Measurements from ENCODE around the gene MACROD1.

Gene MACROD1

GRCh38 chr11:64057890-64058289, 108.0 kb downstream of the MACROD1 start:
- Histone ChIP-seq H3K4me3 (ENCODE audit: severe bottlenecking) (no peak overlapping the region), H3K27me3 (ENCODE audit: insufficient read depth, poor library complexity, severe bottlenecking) (peaks cover 3% of the 10 kb centered on the region), H3K4me1 (ENCODE audit: insufficient read depth, poor library complexity, severe bottlenecking) (no peaks in the 10 kb centered on the region), H3K36me3 (ENCODE audit: low read depth) (no peaks in the 10 kb centered on the region), H3K9me3 (ENCODE audit: severe bottlenecking) (no peaks in the 10 kb centered on the region), H3K27ac (ENCODE audit: poor library complexity, severe bottlenecking) (no peak overlapping the region)
- DNase-seq (ENCODE audit: low spot score) (no peak), ATAC-seq (ENCODE audit: low read depth) (no peak)
- TF ChIP-seq, protein P1, sequence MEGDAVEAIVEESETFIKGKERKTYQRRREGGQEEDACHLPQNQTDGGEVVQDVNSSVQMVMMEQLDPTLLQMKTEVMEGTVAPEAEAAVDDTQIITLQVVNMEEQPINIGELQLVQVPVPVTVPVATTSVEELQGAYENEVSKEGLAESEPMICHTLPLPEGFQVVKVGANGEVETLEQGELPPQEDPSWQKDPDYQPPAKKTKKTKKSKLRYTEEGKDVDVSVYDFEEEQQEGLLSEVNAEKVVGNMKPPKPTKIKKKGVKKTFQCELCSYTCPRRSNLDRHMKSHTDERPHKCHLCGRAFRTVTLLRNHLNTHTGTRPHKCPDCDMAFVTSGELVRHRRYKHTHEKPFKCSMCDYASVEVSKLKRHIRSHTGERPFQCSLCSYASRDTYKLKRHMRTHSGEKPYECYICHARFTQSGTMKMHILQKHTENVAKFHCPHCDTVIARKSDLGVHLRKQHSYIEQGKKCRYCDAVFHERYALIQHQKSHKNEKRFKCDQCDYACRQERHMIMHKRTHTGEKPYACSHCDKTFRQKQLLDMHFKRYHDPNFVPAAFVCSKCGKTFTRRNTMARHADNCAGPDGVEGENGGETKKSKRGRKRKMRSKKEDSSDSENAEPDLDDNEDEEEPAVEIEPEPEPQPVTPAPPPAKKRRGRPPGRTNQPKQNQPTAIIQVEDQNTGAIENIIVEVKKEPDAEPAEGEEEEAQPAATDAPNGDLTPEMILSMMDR (IDR thresholded peaks at IDR 0.05; ENCODE audit: poor library complexity, severe bottlenecking), result no peak

GRCh38 chr11:64056861-64057260, 109.1 kb downstream of the MACROD1 start:
- Histone ChIP-seq H3K4me1 (ENCODE audit: insufficient read depth, poor library complexity, severe bottlenecking) (no peaks in the 10 kb centered on the region), H3K27me3 (ENCODE audit: insufficient read depth, poor library complexity, severe bottlenecking) (peaks cover 3% of the 10 kb centered on the region), H3K36me3 (ENCODE audit: low read depth) (no peaks in the 10 kb centered on the region), H3K4me3 (ENCODE audit: severe bottlenecking) (no peak overlapping the region), H3K9me3 (ENCODE audit: severe bottlenecking) (no peaks in the 10 kb centered on the region), H3K27ac (ENCODE audit: poor library complexity, severe bottlenecking) (no peak overlapping the region)
- TF ChIP-seq, protein P1 (IDR thresholded peaks at IDR 0.05; ENCODE audit: poor library complexity, severe bottlenecking), result no peak
- DNase-seq (ENCODE audit: low spot score) (no peak), ATAC-seq (ENCODE audit: low read depth) (no peak)

DNA sequence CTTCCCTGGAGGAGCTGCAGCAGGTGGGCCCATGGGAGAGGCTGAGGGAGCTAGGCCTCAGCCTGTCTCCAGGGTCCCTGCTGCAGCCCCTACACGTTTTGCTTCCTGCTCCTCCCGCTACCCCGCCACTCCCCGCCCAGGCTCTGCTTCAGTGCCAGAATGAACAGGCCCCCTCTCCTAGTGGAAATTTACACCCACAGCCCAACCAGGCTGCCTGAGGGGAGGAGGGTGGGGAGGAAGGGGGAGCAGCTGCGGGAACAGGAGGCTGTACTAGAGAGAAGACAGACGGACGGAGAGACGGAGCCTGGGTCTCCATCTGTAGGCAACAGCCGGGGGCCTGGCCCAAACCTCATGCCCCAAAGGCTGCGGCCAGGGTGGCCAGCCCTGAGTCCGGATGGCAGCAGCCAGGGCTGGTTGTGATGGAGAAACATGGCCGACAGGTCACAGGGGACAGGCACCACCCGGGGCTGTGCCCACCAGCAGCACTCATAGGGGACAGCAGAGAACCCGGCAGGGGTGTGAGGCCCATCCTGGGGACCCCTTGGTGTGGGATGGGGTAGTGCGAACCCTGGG, 109.6 kb downstream of the MACROD1 start:
- Histone ChIP-seq H3K4me3 (ENCODE audit: severe bottlenecking) (no peak overlapping the region), H3K9me3 (ENCODE audit: severe bottlenecking) (no peaks in the 10 kb centered on the region), H3K4me1 (ENCODE audit: insufficient read depth, poor library complexity, severe bottlenecking) (no peaks in the 10 kb centered on the region), H3K27ac (ENCODE audit: poor library complexity, severe bottlenecking) (no peak overlapping the region), H3K36me3 (ENCODE audit: low read depth) (no peaks in the 10 kb centered on the region), H3K27me3 (ENCODE audit: insufficient read depth, poor library complexity, severe bottlenecking) (peaks cover 3% of the 10 kb centered on the region)
- TF ChIP-seq, protein P1 (IDR thresholded peaks at IDR 0.05; ENCODE audit: poor library complexity, severe bottlenecking), result no peak
- ATAC-seq (ENCODE audit: low read depth), result no peak
- DNase-seq (ENCODE audit: low spot score), result no peak

- Histone ChIP-seq H3K9me3 (ENCODE audit: severe bottlenecking) (no peaks in the 10 kb centered on the region), H3K4me1 (ENCODE audit: insufficient read depth, poor library complexity, severe bottlenecking) (no peaks in the 10 kb centered on the region), H3K27ac (ENCODE audit: poor library complexity, severe bottlenecking) (no peak overlapping the region), H3K36me3 (ENCODE audit: low read depth) (no peaks in the 10 kb centered on the region), H3K27me3 (ENCODE audit: insufficient read depth, poor library complexity, severe bottlenecking) (no peaks in the 10 kb centered on the region), H3K4me3 (ENCODE audit: severe bottlenecking) (no peak overlapping the region)
- no peak for DNase-seq (ENCODE audit: low spot score)
- no peak for ATAC-seq (ENCODE audit: low read depth)
- TF ChIP-seq, protein P1 (IDR thresholded peaks at IDR 0.05; ENCODE audit: poor library complexity, severe bottlenecking), result no peak
Measured at GRCh38 chr11:64055077-64055476, 110.8 kb downstream of the MACROD1 start.

DNA sequence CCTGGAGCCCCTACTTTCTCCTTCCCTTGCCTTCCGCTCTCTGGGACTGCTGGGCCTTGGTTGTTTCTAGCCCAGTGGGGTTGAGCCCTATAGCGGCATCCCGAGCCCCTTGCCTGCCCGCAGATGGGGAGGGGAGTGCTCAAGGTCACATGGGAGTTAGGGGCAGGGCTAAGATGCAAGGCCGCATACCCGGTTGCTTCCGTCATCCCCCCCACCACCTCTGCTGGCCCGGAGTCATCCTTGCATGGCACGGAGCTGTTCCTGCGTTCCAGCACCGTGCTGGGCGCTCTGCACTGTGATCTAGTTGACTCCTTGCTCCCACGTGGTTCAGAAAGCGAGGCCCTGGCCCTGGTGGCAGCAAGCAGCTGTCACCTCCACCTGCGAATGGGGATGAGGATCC, 112.2 kb downstream of the MACROD1 start:
- H3K9me3 ChIP-seq (ENCODE audit: severe bottlenecking), result no peaks in the 10 kb centered on the region
- H3K36me3 ChIP-seq (ENCODE audit: low read depth), result no peaks in the 10 kb centered on the region
- H3K4me1 ChIP-seq (ENCODE audit: insufficient read depth, poor library complexity, severe bottlenecking), result no peaks in the 10 kb centered on the region
- ATAC-seq (ENCODE audit: low read depth), result no peak
- TF ChIP-seq, protein P1 (IDR thresholded peaks at IDR 0.05; ENCODE audit: poor library complexity, severe bottlenecking), result no peak
- DNase-seq (ENCODE audit: low spot score), result no peak
- H3K27ac ChIP-seq (ENCODE audit: poor library complexity, severe bottlenecking), result no peak overlapping the region
- no peak overlapping the region for H3K4me3 ChIP-seq (ENCODE audit: severe bottlenecking)
- no peaks in the 10 kb centered on the region for H3K27me3 ChIP-seq (ENCODE audit: insufficient read depth, poor library complexity, severe bottlenecking)
